HG02973 (cell line): Measurements from ENCODE around the gene FOXQ1.

Experiments used
- ATAC-seq: cut with Tn5 transposase; IDR thresholded peaks from one replicate; pipeline ENCODE4 v1.9.1; 2021; ENCODE audit warnings: moderate library complexity; ENCODE audit not compliant: unreplicated experiment

FOXQ1 gene

DNA sequence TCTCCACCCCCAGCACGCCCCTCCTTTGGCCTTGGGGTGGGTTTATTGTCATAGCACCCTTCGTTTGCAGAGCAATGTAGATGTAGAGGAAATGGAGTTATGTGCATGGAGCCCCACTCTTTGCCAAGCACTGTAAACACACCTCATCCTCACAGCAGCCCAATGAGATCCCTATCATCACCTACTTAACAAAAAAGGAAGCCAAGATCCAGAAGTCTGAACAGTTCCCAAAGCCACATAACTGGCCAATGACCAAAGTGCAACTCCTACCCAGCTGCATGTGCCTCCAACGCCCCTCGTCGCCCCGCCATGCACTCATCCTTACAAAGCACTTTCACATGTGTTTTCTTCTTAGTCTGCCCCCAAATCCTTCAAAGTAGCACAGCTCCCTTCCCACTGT is 21.8 kb upstream of the FOXQ1 start:
- ATAC-seq = no peak

DNA sequence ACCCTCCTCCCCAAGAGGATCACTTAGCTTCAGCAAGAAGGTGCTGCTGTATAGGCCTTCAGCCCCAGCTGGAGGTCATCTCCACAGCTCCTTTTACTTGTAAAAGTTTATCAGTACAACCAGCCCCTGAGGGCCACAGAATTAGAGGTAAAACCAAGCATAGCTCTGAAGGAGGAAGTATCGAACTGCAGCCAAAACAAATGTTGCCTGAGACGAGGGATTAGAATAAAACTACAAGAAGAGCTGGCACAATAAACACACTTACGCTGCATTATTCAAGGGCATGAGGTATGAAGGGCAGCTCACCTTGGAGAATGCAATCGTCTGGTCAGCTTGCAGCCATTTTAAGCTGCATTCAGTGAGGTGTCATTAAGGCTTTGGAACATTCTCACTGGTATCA is 21.1 kb upstream of the FOXQ1 start:
- no peak for ATAC-seq

DNA sequence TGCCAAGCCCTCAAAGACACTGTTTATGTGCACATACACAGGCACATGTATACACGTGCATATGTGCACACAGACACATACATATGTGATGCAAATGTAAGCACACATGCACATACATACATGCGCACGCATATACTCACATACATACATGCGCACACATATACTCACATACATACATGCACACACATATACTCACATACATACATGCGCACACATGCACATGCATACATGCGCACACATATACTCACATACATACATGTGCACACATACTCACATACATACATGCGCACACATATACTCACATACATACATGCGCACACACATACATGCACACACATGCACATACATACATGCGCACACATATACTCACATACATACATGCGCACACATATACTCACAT is 20.5 kb upstream of the FOXQ1 start:
- ATAC-seq = no peak

DNA sequence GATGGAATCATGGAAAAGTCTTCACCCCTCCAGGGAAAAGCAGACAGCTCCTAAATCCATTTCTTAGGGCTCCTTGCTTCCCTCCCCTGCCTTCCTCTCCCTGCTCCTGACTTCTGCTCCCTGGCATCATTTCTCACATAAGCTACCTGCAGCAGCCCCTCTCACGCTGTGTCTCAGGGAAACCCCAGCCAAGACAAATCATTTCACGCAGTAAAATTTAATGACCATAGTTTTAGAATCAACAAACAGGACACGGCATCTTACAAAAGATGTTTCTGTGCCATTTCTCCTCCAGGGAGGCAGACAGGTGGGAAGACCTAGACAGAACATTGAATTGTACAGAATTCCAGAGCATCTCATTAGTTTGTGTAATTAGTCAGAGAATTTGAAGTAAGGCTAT is 16.5 kb upstream of the FOXQ1 start:
- ATAC-seq = no peak

DNA sequence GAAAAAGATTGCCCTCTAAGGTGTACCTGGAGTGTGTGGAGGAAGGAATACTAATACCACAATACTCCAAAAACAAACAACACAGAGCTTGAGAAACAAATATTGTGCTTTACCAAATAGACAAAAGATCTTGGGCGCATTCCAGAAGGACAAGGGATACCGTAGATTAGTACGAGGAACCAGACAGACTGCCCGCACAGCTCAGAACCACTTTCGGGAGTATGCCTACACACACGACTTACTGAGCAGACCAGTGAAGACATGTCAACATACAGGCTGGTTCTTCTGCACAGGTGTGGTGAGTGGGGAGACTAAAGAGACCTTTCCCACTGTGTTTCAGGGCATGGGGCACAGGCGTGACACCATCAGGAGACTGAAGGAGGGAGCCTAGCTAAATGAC is 15.8 kb upstream of the FOXQ1 start:
- ATAC-seq = no peak

DNA sequence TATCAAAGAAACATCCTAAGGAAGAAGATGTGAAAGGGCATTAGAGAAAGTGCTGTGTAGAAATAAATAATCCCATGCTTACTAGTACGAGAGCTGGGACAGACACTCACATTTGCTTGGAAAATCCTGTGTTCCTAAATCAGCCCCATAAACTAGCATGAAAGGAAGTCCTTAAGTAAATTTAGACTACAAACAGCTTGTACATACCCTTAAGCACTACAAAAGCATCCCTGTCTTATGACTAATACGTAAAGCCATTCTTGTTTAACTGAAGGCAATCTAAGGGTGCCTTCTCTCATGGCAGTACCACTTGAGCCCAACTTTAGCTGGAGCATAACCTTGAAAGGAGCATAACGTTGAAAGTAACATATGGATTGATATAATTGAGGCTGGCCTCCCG is 15.4 kb upstream of the FOXQ1 start:
- no peak for ATAC-seq

DNA sequence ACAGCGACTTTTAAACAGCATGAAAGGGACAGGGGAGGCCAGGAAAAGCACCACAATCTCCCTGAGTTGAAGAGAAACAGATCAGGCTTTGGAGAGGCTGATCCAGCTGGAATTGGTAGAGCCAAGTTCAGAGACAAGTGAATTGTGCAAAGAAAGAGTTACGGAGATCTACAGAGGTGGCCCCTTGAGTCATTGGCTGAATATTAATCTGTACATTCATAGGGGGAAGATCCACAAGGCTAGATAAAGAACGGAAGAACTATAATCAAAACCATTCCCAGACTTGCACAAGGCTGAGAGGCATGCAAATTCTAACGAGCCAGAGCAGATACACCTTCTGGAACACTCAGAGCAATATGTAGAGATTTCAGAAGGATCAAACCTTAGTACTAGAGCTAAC is 14.2 kb upstream of the FOXQ1 start:
- ATAC-seq = no peak

DNA sequence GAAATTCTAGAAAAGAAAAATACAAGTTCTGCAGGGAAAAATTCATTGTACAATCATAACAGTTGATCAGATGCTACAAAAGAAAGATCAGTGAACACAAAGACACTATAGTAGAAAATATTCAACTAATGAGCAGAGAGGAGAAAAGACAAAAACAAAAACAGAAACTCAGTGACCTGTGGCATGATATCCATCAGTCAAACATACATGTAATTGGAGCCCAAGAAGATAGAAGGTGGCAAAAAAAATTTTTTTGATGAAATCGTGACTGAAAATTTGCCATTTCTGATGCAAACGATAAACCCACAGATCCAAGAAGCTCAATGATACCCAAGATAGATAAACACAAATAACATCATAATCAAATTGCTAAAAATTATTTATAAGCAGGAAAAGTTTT is 13.1 kb upstream of the FOXQ1 start:
- no peak for ATAC-seq

DNA sequence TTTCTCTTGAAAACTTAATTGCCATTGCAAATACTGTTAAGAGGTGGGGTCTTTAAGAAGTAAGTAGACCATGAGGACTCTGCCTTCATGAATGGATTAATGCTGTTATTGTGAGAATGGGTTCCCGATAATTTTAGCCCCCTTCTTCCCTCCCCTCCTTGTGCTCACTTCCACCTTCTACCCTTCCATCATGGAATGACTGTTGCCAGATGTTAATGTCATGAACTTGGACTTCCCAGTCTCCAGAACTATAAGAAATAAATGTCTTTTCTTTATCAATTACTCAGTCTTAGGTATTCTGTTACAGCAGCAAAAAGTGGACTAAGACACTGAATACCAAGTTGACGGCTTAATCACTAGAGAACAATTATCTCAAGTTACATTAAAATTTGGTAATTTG is 5.8 kb upstream of the FOXQ1 start:
- no peak for ATAC-seq

DNA sequence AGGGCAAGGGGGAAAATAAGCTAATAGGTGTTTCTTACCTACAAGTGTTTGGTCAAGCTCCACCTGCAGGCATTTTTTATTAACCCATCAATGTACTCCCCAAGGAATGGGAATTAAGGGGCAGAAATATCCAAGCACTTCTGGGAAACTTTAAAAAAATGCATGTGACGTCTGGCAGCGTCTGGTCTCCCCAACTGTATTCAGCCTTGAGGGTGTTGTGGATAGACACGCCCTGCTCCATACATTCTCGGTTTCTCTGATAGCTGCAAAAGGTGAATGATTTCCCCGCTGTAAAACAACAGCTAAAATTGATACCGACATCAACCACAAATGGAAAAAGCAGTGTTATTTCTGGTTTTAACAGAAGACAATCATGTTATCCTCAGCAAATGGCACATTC is 2.5 kb upstream of the FOXQ1 start:
- no peak for ATAC-seq

DNA sequence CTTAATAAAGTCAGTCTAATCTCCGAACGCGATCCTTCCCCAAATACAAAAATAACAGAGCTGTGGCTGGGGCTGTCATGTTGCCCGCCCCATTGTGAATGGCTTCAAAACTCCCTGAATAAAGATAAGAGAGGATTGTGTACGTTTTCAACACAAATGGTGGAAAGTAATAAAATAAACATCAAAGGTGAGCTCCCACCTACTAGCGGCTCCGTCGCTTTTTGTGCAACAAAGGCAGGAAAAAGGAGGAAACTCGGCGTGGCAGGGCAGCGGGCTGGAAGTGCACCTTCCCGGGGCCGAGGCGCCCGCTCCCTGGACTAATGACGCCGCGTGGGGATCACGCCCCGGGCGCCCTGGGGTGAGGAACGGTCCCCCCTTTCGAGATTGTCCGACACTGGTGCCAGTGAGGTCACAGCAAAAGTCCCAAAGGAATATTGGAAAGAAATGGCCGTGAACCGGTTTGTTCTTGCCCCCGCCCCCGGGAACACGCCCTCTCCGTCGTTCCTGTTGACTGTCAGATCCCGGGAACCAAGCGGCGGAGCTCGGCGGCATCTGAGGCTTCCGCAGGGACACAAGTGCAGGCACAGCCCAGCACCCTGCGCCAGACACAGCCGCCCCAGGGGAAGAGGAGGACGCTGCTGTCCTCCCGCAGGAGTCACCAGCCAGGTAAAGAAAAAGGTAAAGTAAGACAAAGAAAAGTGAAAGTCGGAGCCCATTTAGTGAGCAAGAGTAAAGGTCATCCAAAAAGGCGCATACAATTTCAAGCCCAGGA is 1.1 kb upstream of the FOXQ1 start:
- no peak for ATAC-seq

DNA sequence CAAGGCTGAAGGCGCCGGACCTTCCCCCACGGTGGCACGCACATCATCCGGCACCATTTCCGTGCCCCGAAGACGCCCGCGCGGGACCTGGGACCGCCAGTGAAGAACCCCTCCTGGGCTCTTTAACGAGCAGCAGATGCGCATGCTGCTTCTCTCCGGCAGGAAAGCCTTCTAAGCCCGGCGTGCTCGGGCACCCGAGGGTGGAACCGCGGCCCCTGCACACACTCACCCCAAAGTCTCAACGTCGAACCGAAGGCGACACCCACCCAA is 240 bp downstream of the FOXQ1 start:
- no peak for ATAC-seq

DNA sequence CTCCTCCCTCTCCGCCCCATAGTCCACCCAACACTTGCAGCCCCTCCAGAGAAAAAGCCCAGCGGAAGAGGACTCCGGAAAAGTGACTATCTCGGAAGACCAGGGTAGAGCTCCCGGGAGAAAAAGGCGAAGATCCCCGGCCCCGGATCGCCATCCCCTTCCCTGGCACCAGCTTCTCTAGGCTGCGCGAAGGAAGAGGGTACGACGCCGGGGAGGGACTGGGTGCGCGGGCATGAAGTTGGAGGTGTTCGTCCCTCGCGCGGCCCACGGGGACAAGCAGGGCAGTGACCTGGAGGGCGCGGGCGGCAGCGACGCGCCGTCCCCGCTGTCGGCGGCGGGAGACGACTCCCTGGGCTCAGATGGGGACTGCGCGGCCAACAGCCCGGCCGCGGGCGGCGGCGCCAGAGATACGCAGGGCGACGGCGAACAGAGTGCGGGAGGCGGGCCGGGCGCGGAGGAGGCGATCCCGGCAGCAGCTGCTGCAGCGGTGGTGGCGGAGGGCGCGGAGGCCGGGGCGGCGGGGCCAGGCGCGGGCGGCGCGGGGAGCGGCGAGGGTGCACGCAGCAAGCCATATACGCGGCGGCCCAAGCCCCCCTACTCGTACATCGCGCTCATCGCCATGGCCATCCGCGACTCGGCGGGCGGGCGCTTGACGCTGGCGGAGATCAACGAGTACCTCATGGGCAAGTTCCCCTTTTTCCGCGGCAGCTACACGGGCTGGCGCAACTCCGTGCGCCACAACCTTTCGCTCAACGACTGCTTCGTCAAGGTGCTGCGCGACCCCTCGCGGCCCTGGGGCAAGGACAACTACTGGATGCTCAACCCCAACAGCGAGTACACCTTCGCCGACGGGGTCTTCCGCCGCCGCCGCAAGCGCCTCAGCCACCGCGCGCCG is 822 bp downstream of the FOXQ1 start:
- no peak for ATAC-seq

DNA sequence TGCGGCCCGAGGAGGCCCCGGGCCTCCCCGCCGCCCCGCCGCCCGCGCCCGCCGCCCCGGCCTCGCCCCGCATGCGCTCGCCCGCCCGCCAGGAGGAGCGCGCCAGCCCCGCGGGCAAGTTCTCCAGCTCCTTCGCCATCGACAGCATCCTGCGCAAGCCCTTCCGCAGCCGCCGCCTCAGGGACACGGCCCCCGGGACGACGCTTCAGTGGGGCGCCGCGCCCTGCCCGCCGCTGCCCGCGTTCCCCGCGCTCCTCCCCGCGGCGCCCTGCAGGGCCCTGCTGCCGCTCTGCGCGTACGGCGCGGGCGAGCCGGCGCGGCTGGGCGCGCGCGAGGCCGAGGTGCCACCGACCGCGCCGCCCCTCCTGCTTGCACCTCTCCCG is 1.5 kb downstream of the FOXQ1 start:
- ATAC-seq = no peak

DNA sequence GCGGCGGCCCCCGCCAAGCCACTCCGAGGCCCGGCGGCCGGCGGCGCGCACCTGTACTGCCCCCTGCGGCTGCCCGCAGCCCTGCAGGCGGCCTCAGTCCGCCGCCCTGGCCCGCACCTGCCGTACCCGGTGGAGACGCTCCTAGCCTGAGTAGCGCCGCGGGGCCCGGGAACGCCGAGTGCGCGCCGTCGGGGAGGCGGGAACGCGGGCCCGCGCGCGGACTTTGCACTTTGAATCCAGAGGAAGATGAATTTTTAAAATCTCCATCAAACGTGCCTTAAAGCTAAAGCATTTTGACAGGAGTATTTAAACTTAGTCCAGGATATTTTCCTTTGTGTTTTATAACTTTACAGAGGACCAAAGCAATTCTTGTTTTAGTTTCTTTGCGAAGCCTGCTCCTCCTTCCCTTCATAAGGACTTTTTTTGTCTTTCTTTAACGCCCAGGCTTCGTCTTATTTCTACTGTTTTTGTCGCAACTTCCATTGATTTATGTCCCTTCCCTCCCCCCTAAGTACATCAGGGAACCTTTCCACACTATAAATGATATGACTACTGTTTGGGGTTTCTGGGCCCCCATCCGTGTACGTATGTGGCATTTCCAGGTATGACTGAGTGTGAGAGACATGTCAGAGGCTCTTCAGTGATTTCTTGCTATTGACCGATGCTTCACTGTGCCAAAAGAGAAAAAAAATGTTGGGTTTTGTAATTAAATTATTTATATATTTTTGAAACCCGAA is 2.0 kb downstream of the FOXQ1 start:
- ATAC-seq = no peak

DNA sequence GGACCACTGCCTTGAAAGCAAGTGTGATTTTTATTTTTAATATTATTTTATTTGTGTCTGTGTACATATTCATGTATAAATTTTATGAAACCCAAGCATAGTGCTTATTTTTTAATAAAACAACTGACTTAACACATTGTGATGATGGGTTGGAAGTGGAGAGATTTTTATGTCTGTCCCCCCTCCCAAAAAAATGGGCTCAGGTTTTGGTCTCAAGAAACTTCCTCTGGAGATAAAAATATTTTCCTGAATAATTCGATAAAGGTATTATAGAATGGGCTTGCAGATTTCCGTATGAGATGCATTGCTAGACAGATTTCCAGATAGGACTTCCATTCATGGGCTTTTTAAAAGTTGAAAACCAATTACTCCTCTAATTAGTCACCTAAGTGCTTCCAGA is 2.7 kb downstream of the FOXQ1 start:
- ATAC-seq = no peak

DNA sequence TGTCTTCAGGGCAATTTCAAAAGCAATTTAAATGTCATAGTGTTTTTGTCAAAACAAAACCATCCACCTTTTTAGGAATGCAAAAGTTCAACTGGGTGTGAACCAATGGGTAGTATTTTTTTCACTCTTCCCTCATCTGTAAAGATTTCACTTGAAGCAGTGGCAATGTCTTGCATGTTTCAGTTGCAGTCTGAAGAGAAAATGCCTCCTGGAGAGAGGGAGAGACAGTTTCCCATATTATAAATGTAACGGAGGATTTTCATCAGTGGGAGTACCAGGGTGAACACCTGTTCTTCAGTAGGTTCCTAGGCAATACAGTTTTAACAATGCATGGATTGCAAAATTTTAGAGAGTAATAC is 3.3 kb downstream of the FOXQ1 start:
- ATAC-seq = no peak

DNA sequence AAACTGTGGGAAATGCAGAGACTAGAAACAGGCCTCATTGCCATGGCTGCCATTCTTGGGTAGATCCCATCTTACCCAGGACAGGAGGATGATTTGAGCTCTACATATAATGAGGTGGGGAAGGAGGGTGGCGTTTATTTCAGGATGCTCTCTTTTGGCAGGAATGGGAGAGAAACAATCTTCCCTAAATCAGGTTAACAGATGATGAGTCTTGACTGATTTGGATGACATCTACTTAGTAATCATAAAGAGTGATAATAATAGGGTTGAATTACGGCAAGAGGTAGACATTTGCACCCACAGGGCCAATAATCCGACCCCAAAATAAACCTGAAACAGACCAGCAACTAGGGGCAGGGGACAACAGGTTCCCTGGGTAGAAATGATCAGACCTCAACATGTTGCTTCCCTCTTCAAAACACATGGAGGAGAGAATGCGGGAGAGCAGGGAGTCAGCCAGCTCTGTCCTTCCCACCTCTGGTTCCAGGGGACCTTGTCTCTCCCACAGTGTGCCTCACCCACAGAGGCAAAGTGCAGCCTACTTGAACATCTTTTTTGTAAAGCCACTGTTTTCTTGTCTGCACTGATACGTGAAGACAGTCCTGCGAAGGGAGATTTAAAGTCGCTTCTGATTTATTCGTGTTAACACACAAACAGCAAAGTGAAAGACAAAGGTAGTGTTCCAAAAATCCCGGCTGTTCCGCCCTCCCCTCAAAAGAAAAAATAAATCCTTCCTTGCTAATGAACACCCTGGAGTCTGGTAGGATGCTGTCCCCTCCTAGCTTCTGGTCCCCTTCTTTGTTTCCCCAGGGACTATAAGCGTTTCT is 3.9 kb downstream of the FOXQ1 start:
- ATAC-seq = no peak

DNA sequence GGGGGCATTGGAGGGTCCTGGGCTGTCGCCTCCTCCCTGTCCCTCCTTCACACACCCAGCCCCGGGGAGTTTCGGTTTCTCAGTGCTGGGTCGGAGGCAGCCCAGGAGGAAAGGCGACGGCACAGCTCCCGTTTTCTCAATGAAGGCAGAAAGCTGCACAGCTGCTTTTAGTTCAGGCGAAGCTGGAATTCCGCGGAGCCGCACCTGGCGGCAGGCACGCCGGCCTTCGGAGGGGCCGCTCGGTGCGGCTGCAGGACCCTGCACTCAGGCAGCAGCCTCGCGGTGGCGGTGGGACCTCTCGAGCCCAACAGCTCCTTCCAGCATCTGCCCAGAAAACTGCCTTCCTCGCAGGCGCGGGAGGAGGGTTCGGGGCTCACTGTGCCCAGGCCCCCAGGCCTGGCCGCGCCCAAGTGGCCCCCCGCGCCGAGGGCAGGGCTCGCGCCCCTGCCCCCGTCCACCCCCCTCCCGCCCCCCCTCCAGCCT is 4.6 kb downstream of the FOXQ1 start:
- no peak for ATAC-seq

DNA sequence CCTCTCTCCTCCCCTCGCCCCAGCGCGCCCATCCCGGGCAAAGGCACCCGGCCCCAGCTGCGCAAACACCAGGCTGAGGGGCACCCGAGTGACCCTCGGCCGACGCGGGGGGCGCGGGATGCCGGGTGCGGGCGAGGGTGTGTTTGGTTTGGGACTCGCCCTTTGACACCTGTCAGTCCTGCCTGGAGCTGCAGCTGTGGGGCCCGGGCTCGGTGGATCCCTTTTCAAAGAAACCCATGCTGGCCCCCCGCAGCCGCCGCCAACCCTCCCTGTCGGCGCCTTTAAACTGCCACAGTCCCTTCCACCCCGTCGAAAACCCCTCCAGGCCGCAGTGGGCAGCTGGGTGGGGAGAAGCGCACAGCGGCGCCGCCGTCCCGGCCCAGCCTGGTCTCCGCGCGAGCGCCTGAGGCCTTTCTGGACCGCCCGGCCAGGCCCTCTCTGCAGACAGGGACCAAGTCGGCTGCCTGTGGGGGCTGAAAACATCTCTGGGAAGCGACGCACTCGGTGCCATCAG is 5.5 kb downstream of the FOXQ1 start:
- ATAC-seq = no peak

DNA sequence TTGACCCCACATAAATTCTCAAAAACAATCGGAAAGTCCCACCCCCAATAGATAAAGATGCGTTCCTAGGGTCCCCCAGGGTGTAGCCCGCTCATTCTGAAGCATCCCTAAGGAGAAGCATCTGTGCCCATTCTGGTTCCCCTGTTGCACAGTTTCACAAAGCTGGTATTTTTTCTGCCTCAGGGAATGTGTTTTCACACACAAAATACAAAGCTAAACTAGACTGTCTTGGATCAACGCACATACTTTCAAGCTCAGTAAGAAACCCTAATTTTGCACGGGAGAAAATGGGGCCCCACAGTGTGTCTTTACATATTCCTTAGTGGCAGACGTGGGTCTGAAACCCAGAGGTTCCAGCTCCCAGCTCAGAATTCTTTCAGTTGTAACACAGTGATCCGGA is 6.1 kb downstream of the FOXQ1 start:
- no peak for ATAC-seq
